ENCODE measurements around the gene ZNF354C. TPM values are rescaled to one million over a fixed set of nuclear protein-coding genes. Genes with fewer than 3 reads are reported as not detected.

ZNF354C gene
- total and polyA plus RNA-seq, 7 donors = 1.1 to 3.7 (median 2.4) TPM

DNA sequence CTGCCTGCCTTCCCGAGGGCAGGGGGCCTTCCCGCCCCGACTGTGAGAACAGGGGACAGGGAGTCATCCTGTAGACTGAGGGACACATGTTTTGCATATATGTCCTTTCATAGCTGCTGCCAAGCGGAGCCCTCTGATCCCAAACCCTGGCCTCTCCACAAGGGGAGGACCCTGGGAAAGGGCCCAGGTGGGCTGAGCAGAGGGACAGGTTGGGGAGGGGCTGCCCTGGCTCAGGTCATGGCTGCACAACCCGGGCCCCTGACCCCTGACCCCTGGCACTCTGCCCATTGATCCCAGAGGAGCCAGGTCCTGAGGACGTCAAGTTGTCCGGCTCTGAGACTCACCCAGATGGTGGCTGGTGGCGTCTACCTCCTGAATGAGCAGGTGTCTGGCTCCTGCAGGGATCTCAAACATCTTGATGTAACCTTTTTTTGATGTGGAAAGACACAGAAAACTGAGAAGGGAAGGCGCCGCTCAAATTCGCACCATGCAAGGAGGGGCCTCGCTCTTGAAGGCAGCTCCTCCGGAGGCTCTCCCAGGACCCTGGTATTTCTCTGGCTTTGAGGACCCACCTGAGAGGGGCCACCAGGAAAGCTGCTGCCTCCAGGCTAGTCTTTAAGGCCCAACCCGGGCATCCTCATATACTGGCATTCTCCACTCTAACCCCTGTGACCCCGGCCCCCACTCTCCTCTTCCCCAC lies 71.9 kb downstream of the ZNF354C start:
- TF ChIP-seq, protein P1, sequence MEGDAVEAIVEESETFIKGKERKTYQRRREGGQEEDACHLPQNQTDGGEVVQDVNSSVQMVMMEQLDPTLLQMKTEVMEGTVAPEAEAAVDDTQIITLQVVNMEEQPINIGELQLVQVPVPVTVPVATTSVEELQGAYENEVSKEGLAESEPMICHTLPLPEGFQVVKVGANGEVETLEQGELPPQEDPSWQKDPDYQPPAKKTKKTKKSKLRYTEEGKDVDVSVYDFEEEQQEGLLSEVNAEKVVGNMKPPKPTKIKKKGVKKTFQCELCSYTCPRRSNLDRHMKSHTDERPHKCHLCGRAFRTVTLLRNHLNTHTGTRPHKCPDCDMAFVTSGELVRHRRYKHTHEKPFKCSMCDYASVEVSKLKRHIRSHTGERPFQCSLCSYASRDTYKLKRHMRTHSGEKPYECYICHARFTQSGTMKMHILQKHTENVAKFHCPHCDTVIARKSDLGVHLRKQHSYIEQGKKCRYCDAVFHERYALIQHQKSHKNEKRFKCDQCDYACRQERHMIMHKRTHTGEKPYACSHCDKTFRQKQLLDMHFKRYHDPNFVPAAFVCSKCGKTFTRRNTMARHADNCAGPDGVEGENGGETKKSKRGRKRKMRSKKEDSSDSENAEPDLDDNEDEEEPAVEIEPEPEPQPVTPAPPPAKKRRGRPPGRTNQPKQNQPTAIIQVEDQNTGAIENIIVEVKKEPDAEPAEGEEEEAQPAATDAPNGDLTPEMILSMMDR (IDR thresholded peaks at IDR 0.05) = no peak
- DNase-seq = no peak

DNA sequence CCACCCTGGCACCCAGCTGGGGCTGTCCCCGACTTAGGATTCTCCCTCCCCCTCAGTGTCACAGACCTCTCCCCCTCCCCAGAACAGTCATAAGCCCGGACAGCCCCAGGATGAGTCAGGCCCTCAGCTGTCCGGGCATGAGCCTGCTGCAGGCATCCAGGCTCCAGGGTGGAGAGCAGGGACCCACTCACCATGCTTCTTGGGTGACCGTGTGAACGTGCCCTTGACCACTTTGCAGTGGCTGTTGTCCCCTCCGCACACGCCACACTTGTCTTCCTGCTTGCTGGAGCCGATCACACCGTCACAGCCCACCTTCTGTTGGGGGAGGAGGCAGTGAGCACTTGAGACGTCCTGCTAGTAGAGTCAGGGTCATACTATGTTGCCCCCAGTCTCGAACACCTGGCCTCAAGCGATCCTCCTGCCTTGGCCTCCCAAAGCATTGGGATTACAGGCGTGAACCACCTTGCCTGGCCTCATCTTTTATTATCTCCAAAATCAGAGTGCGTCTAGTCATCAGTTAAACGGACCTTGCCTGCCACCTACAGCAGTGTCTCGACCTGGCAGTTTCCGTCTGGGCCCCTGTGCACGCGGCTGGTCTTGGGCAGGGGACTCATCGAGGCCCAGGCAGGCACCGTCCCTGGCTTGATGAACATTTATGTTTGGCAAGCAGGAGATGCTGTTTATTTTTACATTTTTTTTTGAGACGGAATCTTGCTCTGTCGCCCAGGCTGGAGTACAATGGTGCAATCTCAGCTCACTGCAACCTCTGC lies 72.6 kb downstream of the ZNF354C start:
- Histone ChIP-seq H3K36me3 (ENCODE audit: insufficient read depth in 1 of 2, low read depth in 1 of 2) (no peaks in the 10 kb centered on the region), H3K27ac (no peak overlapping the region), H3K4me3 (no peak overlapping the region), H3K4me1 (no peaks in the 10 kb centered on the region), H3K27me3 (ENCODE audit: insufficient read depth in 3 of 3, low read length in 2 of 3) (no peaks in the 10 kb centered on the region), H3K9me3 (no peaks in the 10 kb centered on the region)
- intact Hi-C loops (cut with DNase I) = no loop called here
- DNase-seq (no peak), ATAC-seq (no peak)
- WGBS, 3 donors = 80 to 86% (median 83%) methylated on average over 23 of the region's 23 CpGs
- TF ChIP-seq, protein P1 (IDR thresholded peaks at IDR 0.05) = no peak

More for the DNA sequence above, 71.9 kb downstream of the ZNF354C start:
- H3K27ac ChIP-seq = no peak overlapping the region
- no peak overlapping the region for H3K4me3 ChIP-seq
- H3K36me3 ChIP-seq (ENCODE audit: insufficient read depth in 1 of 2, low read depth in 1 of 2) = no peaks in the 10 kb centered on the region
- no peaks in the 10 kb centered on the region for H3K4me1 ChIP-seq
- H3K27me3 ChIP-seq (ENCODE audit: insufficient read depth in 3 of 3, low read length in 2 of 3) = no peaks in the 10 kb centered on the region
- no peak for ATAC-seq
- intact Hi-C loops (cut with DNase I) = no loop called here
- no peaks in the 10 kb centered on the region for H3K9me3 ChIP-seq
- WGBS, 3 donors = 66 to 77% (median 69%) methylated on average over 13 to 15 of the region's 15 CpGs

Other genes with a start within 250 kb of the ZNF354C start
- 1 to 10 TPM; 5.5 to 7.2 (median 6.1) TPM for gene ZNF354B, start 200.4 kb upstream of the ZNF354C start, total RNA-seq
- 1 to 10 TPM; 1.7 to 5.4 (median 2.9) TPM for gene ZNF354B, start 200.4 kb upstream of the ZNF354C start, polyA plus RNA-seq
- 1 to 10 TPM in 3 of 4 donors, under 1 TPM in 1; 0.71 to 1.6 (median 1.2) TPM for gene ZFP2, start 164.5 kb upstream of the ZNF354C start, total RNA-seq
- gene ZFP2, start 164.5 kb upstream of the ZNF354C start, polyA plus RNA-seq = 1 to 10 TPM in 2 of 3 donors, under 1 TPM in 1; 0.48 to 4.4 (median 1.5) TPM
- under 1 TPM; 0.16 to 0.54 (median 0.36) TPM for gene ZNF454, start 119.2 kb upstream of the ZNF354C start, total RNA-seq
- under 1 TPM; 0.17 to 0.47 (median 0.35) TPM for gene ZNF454, start 119.2 kb upstream of the ZNF354C start, polyA plus RNA-seq
- gene GRM6, start 65.1 kb upstream of the ZNF354C start, total RNA-seq = not detected
- gene GRM6, start 65.1 kb upstream of the ZNF354C start, polyA plus RNA-seq = not detected
- 1 to 10 TPM; 2.7 to 3.8 (median 3.0) TPM for gene ZNF879, start 36.6 kb upstream of the ZNF354C start, total RNA-seq
- gene ZNF879, start 36.6 kb upstream of the ZNF354C start, polyA plus RNA-seq = 1 to 10 TPM; 1.9 to 6.6 (median 2.9) TPM

Measured in psoas muscle (tissue), 8 donors.